Upper lobe of left lung (tissue), 4 donors: ENCODE data around the gene MOCS1.

Experiments
- EP300 ChIP-seq, 4 donors: sonication (generic); formaldehyde crosslinking; IDR thresholded peaks; one replicate each; pipeline ENCODE4 v1.5.1; 2017; ENCODE audit warnings: antibody characterized with exemption in 4 of 4, control low read depth in 2 of 4
- POLR2A ChIP-seq, 4 donors: fragments of 450-650 bp; IDR thresholded peaks; one replicate each; pipeline ENCODE4 v1.5.1; 2016 to 2017; ENCODE audit warnings: antibody characterized with exemption in 4 of 4, mild to moderate bottlenecking in 2 of 4
- POLR2AphosphoS5 ChIP-seq, 2 donors: sonication (generic); formaldehyde crosslinking; IDR thresholded peaks; one replicate each; pipeline ENCODE4 v1.5.1; 2017; ENCODE audit warnings: antibody characterized with exemption in 2 of 2
- TF ChIP-seq, protein P1 (sequence below), 6 experiments: fragments of 450-650 bp in 4 of 6; fragments of 200-600 bp in 2 of 6; sonication (generic) in 2 of 6; IDR thresholded peaks; one replicate each; pipeline ENCODE4 v1.5.1; 2016 to 2019; ENCODE audit warnings: antibody characterized with exemption in 6 of 6

DNA sequence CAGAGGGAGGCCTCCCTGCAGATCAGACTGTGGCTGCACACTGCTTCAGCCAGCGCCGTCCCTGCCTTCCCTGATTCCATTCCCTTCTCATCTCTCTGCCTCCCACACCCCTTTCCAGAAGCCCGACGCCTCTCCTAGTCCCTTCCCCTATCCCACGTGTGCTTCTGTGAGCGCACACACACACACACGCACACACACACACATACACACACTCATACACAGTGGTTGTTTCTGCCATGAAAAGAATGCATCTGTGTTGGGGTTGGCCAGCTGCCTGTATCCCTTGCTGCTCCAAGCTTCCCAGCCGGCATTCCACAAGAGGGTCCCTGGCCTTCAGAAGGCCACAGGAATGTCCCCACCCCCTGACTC is 51.7 kb downstream of the MOCS1 start:
- TF ChIP-seq, protein P1, sequence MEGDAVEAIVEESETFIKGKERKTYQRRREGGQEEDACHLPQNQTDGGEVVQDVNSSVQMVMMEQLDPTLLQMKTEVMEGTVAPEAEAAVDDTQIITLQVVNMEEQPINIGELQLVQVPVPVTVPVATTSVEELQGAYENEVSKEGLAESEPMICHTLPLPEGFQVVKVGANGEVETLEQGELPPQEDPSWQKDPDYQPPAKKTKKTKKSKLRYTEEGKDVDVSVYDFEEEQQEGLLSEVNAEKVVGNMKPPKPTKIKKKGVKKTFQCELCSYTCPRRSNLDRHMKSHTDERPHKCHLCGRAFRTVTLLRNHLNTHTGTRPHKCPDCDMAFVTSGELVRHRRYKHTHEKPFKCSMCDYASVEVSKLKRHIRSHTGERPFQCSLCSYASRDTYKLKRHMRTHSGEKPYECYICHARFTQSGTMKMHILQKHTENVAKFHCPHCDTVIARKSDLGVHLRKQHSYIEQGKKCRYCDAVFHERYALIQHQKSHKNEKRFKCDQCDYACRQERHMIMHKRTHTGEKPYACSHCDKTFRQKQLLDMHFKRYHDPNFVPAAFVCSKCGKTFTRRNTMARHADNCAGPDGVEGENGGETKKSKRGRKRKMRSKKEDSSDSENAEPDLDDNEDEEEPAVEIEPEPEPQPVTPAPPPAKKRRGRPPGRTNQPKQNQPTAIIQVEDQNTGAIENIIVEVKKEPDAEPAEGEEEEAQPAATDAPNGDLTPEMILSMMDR (IDR thresholded peaks at IDR 0.05) = no peak
- TF ChIP-seq POLR2A (IDR thresholded peaks at IDR 0.05) (no peak), POLR2AphosphoS5 (IDR thresholded peaks at IDR 0.05) (no peak), EP300 (IDR thresholded peaks at IDR 0.05) (no peak)
